ENCODE measurements around the gene SLC30A2. TPM values are rescaled to one million over a fixed set of nuclear protein-coding genes. Genes with fewer than 3 reads are reported as not detected.

The SLC30A2 gene
- polyA plus RNA-seq, 2 of the 4 experiments (the other 2 are of a cell fraction), result not detected

DNA sequence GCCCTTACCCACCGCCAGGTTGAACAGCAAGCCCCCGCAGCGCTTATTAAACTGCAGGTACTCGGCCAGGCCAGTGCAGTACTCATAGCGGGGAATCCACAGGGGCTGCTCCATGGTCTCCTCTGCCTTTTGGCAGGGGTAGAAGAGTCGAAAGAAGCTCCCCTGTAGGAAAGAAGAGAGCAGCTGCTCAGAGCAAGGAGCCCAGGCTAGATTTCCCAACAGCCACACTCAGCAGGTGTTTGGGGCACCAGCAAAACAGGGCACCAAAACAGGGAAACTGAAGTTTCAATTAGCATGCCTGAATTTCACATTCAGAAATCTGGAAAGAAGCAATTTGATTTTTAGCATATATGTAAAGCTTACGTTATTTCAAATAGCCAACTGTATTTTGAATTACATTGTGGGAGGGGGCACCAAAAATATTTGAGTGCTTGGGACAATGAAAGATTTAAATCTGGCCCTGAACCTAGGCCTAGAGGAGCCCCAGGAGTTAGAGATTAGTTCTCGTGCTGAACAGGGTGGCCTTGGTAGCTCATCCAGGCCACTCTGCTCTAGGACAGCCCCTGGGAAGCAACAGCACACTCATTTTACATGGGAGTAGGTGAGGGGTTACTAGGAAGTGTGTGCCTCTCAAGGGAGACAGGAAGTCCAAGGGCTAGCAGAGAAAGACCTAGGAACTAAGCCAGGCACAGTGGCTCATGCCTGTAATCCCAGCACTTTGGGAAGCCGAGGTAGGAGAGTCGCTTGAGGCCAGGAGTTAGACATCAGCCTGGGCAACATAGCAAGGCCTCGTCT lies 56.3 kb downstream of the SLC30A2 start:
- Histone ChIP-seq H3K9me3 (no peaks in the 10 kb centered on the region), H3K27ac (no peak overlapping the region), H3K4me2 (no peak overlapping the region), H3K4me1 (no peaks in the 10 kb centered on the region), H3K4me3 (no peak overlapping the region)
- ChIA-PET POLR2A (no interaction called here), CTCF (interaction anchor here (1.2 to 4.8 kb wide), 2 partner anchors 9 to 94 kb away, joined by 4 to 18 read pairs; no protein-coding TSS in a partner anchor)
- FAIRE-seq (no peak), DNase-seq (ENCODE audit: low read depth in 1 of 2, low spot score in 1 of 2) (no peak), ATAC-seq (no peak)
- TF ChIP-seq CBX8 (IDR thresholded peaks at IDR 0.05) (no peak), TFCP2L1 (CRISPR knock-in tag; IDR thresholded peaks at IDR 0.05) (no peak), RARB (CRISPR knock-in tag; IDR thresholded peaks at IDR 0.05) (no peak), FOSB (CRISPR knock-in tag; IDR thresholded peaks at IDR 0.05) (no peak), PBX3 (IDR thresholded peaks at IDR 0.05) (no peak), HOXB13 (CRISPR knock-in tag; IDR thresholded peaks at IDR 0.05; ENCODE audit: low read depth) (no peak)
- TF ChIP-seq, protein P1, sequence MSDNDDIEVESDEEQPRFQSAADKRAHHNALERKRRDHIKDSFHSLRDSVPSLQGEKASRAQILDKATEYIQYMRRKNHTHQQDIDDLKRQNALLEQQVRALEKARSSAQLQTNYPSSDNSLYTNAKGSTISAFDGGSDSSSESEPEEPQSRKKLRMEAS (IDR thresholded peaks at IDR 0.05), result no peak
- TF ChIP-seq, protein P2, sequence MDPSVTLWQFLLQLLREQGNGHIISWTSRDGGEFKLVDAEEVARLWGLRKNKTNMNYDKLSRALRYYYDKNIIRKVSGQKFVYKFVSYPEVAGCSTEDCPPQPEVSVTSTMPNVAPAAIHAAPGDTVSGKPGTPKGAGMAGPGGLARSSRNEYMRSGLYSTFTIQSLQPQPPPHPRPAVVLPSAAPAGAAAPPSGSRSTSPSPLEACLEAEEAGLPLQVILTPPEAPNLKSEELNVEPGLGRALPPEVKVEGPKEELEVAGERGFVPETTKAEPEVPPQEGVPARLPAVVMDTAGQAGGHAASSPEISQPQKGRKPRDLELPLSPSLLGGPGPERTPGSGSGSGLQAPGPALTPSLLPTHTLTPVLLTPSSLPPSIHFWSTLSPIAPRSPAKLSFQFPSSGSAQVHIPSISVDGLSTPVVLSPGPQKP (IDR thresholded peaks at IDR 0.05; ENCODE audit: low read depth, low read length), result no peak
- TF ChIP-seq, protein P3, sequence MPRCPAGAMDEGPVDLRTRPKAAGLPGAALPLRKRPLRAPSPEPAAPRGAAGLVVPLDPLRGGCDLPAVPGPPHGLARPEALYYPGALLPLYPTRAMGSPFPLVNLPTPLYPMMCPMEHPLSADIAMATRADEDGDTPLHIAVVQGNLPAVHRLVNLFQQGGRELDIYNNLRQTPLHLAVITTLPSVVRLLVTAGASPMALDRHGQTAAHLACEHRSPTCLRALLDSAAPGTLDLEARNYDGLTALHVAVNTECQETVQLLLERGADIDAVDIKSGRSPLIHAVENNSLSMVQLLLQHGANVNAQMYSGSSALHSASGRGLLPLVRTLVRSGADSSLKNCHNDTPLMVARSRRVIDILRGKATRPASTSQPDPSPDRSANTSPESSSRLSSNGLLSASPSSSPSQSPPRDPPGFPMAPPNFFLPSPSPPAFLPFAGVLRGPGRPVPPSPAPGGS (IDR thresholded peaks at IDR 0.05), result no peak
- TF ChIP-seq, protein P4, sequence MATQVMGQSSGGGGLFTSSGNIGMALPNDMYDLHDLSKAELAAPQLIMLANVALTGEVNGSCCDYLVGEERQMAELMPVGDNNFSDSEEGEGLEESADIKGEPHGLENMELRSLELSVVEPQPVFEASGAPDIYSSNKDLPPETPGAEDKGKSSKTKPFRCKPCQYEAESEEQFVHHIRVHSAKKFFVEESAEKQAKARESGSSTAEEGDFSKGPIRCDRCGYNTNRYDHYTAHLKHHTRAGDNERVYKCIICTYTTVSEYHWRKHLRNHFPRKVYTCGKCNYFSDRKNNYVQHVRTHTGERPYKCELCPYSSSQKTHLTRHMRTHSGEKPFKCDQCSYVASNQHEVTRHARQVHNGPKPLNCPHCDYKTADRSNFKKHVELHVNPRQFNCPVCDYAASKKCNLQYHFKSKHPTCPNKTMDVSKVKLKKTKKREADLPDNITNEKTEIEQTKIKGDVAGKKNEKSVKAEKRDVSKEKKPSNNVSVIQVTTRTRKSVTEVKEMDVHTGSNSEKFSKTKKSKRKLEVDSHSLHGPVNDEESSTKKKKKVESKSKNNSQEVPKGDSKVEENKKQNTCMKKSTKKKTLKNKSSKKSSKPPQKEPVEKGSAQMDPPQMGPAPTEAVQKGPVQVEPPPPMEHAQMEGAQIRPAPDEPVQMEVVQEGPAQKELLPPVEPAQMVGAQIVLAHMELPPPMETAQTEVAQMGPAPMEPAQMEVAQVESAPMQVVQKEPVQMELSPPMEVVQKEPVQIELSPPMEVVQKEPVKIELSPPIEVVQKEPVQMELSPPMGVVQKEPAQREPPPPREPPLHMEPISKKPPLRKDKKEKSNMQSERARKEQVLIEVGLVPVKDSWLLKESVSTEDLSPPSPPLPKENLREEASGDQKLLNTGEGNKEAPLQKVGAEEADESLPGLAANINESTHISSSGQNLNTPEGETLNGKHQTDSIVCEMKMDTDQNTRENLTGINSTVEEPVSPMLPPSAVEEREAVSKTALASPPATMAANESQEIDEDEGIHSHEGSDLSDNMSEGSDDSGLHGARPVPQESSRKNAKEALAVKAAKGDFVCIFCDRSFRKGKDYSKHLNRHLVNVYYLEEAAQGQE (IDR thresholded peaks at IDR 0.05), result no peak
- WGBS (ENCODE audit: missing lambda C conversion rate), result 93% methylated on average over 11 of the region's 11 CpGs

DNA sequence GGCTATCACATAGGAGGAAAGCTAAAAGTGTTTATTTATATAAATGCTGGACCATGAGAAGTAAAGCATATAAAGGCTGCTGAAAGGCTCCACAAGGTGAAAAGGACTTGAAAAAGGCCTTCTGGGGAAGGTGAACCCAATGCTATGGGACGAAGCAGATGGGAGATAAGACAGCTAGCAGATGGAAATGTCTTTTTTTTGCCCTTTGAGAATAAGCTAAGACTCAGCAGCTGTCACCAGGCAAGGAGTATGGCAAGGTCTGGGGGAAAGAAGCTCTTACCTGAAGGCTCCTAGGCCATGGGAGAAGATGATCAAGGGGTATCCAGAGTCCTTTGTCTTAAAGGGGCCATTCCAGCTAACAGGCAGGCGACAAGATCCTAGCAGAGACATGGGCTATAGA lies 58.0 kb downstream of the SLC30A2 start:
- POLR2A ChIA-PET, result no interaction called here
- 88% methylated on average over 2 of the region's 2 CpGs for WGBS (ENCODE audit: missing lambda C conversion rate)
- CTCF ChIA-PET, result interaction anchor here (0.8 to 4.8 kb wide), 6 partner anchors 10 to 178 kb away, joined by 3 to 18 read pairs (median 6); partner anchors contain the start of gene PAFAH2
- DNase-seq (ENCODE audit: low read depth in 1 of 2, low spot score in 1 of 2), result no peak
- Histone ChIP-seq H3K4me2 (no peak overlapping the region), H3K27ac (no peak overlapping the region), H3K9me3 (no peaks in the 10 kb centered on the region), H3K4me3 (no peak overlapping the region), H3K4me1 (no peaks in the 10 kb centered on the region)
- FAIRE-seq, result no peak
- TF ChIP-seq, protein P2 (IDR thresholded peaks at IDR 0.05; ENCODE audit: low read depth, low read length), result no peak
- TF ChIP-seq HOXA7 (CRISPR knock-in tag; IDR thresholded peaks at IDR 0.05), result no peak
- no peak for TF ChIP-seq FOXS1 (CRISPR knock-in tag; IDR thresholded peaks at IDR 0.05)
- TF ChIP-seq, protein P5, sequence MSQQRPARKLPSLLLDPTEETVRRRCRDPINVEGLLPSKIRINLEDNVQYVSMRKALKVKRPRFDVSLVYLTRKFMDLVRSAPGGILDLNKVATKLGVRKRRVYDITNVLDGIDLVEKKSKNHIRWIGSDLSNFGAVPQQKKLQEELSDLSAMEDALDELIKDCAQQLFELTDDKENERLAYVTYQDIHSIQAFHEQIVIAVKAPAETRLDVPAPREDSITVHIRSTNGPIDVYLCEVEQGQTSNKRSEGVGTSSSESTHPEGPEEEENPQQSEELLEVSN (IDR thresholded peaks at IDR 0.05; ENCODE audit: borderline replicate concordance, low read depth), result no peak
- no peak for ATAC-seq

Small RNA genes within 50 kb of the gene (small RNA-seq; reads per million reads assigned to genes)
- gene RF00283, result 0 reads per million in 6 experiments
- 0 reads per million in 6 experiments for gene RF00492

Other genes with a start within 250 kb of the SLC30A2 start
- 16.6 and 30.1 TPM in 2 replicates for gene SELENON, start 245.9 kb downstream of the SLC30A2 start, polyA plus RNA-seq (2011; rRNA removed)
- 38.8 to 41.1 TPM (median 40.0 TPM) in 3 replicates for gene SELENON, start 245.9 kb downstream of the SLC30A2 start, polyA plus RNA-seq (2017; fragmentation: RNase III; extraction: RNeasy Plus Mini Kit Qiagen cat#74134 plus additional on column Dnase treatment)
- 26.1 and 33.0 TPM in 2 replicates for gene MTFR1L, start 226.2 kb downstream of the SLC30A2 start, polyA plus RNA-seq (2011; rRNA removed)
- gene MTFR1L, start 226.2 kb downstream of the SLC30A2 start, polyA plus RNA-seq (2017; fragmentation: RNase III; extraction: RNeasy Plus Mini Kit Qiagen cat#74134 plus additional on column Dnase treatment), result 24.7 to 26.1 TPM (median 25.9 TPM) in 3 replicates
- gene AUNIP, start 186.7 kb downstream of the SLC30A2 start, polyA plus RNA-seq (2011; rRNA removed), result 6.6 and 8.4 TPM in 2 replicates
- gene AUNIP, start 186.7 kb downstream of the SLC30A2 start, polyA plus RNA-seq (2017; fragmentation: RNase III; extraction: RNeasy Plus Mini Kit Qiagen cat#74134 plus additional on column Dnase treatment), result 5.6 to 7.3 TPM (median 6.5 TPM) in 3 replicates
- 2.3 and 3.4 TPM in 2 replicates for gene PAQR7, start 170.4 kb downstream of the SLC30A2 start, polyA plus RNA-seq (2011; rRNA removed)
- 5.9 to 6.4 TPM (median 6.0 TPM) in 3 replicates for gene PAQR7, start 170.4 kb downstream of the SLC30A2 start, polyA plus RNA-seq (2017; fragmentation: RNase III; extraction: RNeasy Plus Mini Kit Qiagen cat#74134 plus additional on column Dnase treatment)
- gene STMN1, start 139.7 kb downstream of the SLC30A2 start, polyA plus RNA-seq (2011; rRNA removed), result 75.3 and 82.4 TPM in 2 replicates
- gene STMN1, start 139.7 kb downstream of the SLC30A2 start, polyA plus RNA-seq (2017; fragmentation: RNase III; extraction: RNeasy Plus Mini Kit Qiagen cat#74134 plus additional on column Dnase treatment), result 145 to 177 TPM (median 147 TPM) in 3 replicates
- 13.7 and 13.8 TPM in 2 replicates for gene PAFAH2, start 48.1 kb downstream of the SLC30A2 start, polyA plus RNA-seq (2011; rRNA removed)
- 6.3 to 7.1 TPM (median 7.0 TPM) in 3 replicates for gene PAFAH2, start 48.1 kb downstream of the SLC30A2 start, polyA plus RNA-seq (2017; fragmentation: RNase III; extraction: RNeasy Plus Mini Kit Qiagen cat#74134 plus additional on column Dnase treatment)
- gene EXTL1, start 24.3 kb downstream of the SLC30A2 start, polyA plus RNA-seq (2011; rRNA removed), result 0.03 and 0.09 TPM in 2 replicates
- 0.04 to 0.07 TPM in 2 of 3 replicates, not detected in the other for gene EXTL1, start 24.3 kb downstream of the SLC30A2 start, polyA plus RNA-seq (2017; fragmentation: RNase III; extraction: RNeasy Plus Mini Kit Qiagen cat#74134 plus additional on column Dnase treatment)
- not detected in 2 replicates for gene TRIM63, start 21.5 kb upstream of the SLC30A2 start, polyA plus RNA-seq (2011; rRNA removed)
- not detected in 3 replicates for gene TRIM63, start 21.5 kb upstream of the SLC30A2 start, polyA plus RNA-seq (2017; fragmentation: RNase III; extraction: RNeasy Plus Mini Kit Qiagen cat#74134 plus additional on column Dnase treatment)
- 4.3 and 5.6 TPM in 2 replicates for gene PDIK1L, start 65.7 kb upstream of the SLC30A2 start, polyA plus RNA-seq (2011; rRNA removed)
- 1.8 to 2.3 TPM (median 2.0 TPM) in 3 replicates for gene PDIK1L, start 65.7 kb upstream of the SLC30A2 start, polyA plus RNA-seq (2017; fragmentation: RNase III; extraction: RNeasy Plus Mini Kit Qiagen cat#74134 plus additional on column Dnase treatment)
- 0.03 and 0.04 TPM in 2 replicates for gene FAM110D, start 113.0 kb upstream of the SLC30A2 start, polyA plus RNA-seq (2011; rRNA removed)
- 0.04 to 0.05 TPM (median 0.04 TPM) in 3 replicates for gene FAM110D, start 113.0 kb upstream of the SLC30A2 start, polyA plus RNA-seq (2017; fragmentation: RNase III; extraction: RNeasy Plus Mini Kit Qiagen cat#74134 plus additional on column Dnase treatment)
- gene C1orf232, start 122.8 kb upstream of the SLC30A2 start, polyA plus RNA-seq (2011; rRNA removed), result not detected in 2 replicates
- not detected in 3 replicates for gene C1orf232, start 122.8 kb upstream of the SLC30A2 start, polyA plus RNA-seq (2017; fragmentation: RNase III; extraction: RNeasy Plus Mini Kit Qiagen cat#74134 plus additional on column Dnase treatment)
- 25.6 and 27.2 TPM in 2 replicates for gene ZNF593, start 123.8 kb upstream of the SLC30A2 start, polyA plus RNA-seq (2011; rRNA removed)
- 40.5 to 45.4 TPM (median 43.7 TPM) in 3 replicates for gene ZNF593, start 123.8 kb upstream of the SLC30A2 start, polyA plus RNA-seq (2017; fragmentation: RNase III; extraction: RNeasy Plus Mini Kit Qiagen cat#74134 plus additional on column Dnase treatment)
- gene ZNF593OS, start 125.7 kb upstream of the SLC30A2 start, polyA plus RNA-seq (2011; rRNA removed), result not detected in 2 replicates
- not detected in 3 replicates for gene ZNF593OS, start 125.7 kb upstream of the SLC30A2 start, polyA plus RNA-seq (2017; fragmentation: RNase III; extraction: RNeasy Plus Mini Kit Qiagen cat#74134 plus additional on column Dnase treatment)
- gene CNKSR1, start 131.4 kb upstream of the SLC30A2 start, polyA plus RNA-seq (2011; rRNA removed), result 0.32 and 0.60 TPM in 2 replicates
- gene CNKSR1, start 131.4 kb upstream of the SLC30A2 start, polyA plus RNA-seq (2017; fragmentation: RNase III; extraction: RNeasy Plus Mini Kit Qiagen cat#74134 plus additional on column Dnase treatment), result 0.17 to 0.84 TPM (median 0.34 TPM) in 3 replicates
- gene CATSPER4, start 144.5 kb upstream of the SLC30A2 start, polyA plus RNA-seq (2011; rRNA removed), result not detected in 2 replicates
- gene CATSPER4, start 144.5 kb upstream of the SLC30A2 start, polyA plus RNA-seq (2017; fragmentation: RNase III; extraction: RNeasy Plus Mini Kit Qiagen cat#74134 plus additional on column Dnase treatment), result not detected in 3 replicates
- 21.1 and 25.6 TPM in 2 replicates for gene CEP85, start 188.1 kb upstream of the SLC30A2 start, polyA plus RNA-seq (2011; rRNA removed)
- gene CEP85, start 188.1 kb upstream of the SLC30A2 start, polyA plus RNA-seq (2017; fragmentation: RNase III; extraction: RNeasy Plus Mini Kit Qiagen cat#74134 plus additional on column Dnase treatment), result 13.0 to 13.6 TPM (median 13.5 TPM) in 3 replicates
- 36.1 and 38.7 TPM in 2 replicates for gene SH3BGRL3, start 234.0 kb upstream of the SLC30A2 start, polyA plus RNA-seq (2011; rRNA removed)
- 66.1 to 87.2 TPM (median 78.6 TPM) in 3 replicates for gene SH3BGRL3, start 234.0 kb upstream of the SLC30A2 start, polyA plus RNA-seq (2017; fragmentation: RNase III; extraction: RNeasy Plus Mini Kit Qiagen cat#74134 plus additional on column Dnase treatment)